Measurements from ENCODE around the gene DESI1. TPM values are rescaled to one million over a fixed set of nuclear protein-coding genes. Genes with fewer than 3 reads are reported as not detected.
"Not testable (repeated sequence)": the region's sequence is repeated elsewhere in the genome, so short reads cannot be mapped to it uniquely, and the experiment has no call there.

Gene DESI1
- total RNA-seq, 2 experiments from 2014 or later: 57.3 to 64.8 TPM

DNA sequence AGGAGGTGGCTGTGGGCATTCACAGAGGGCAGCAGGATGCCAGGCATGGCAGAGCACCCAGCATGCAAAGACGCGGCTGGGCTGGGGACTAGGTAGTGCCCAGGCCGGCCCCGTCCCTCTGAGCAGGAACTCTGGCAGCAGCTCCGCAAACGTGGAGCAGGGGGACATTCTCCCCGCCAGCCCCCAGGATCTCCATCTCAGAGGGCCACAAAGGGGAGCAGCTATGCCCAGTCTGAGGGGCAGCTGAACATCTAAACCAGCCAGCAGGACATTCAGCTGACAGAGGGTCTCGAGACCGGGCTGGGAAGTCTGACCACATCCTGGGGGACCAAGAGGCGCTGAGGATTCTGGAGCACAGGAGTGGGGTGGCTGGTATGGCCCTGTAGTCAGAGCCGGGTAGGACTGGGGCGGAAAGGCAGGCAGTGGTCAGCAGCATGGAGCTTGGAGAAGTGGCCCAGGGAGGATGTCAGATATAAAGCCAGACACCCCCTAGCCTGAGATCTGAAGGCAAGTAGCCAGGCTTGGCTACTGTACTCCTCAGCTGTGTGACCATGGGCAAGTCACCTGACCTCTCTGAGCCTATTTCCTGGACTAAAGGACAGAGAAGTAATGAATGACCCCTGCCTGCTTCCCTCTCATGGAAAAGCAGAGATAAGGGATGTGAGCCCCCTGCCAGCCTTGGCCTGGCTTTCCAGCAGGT lies 41.4 kb downstream of the DESI1 start:
- no peaks in the 10 kb centered on the region for H3K27me3 Mint-ChIP-seq (ENCODE audit: low read depth)
- H3K36me3 Mint-ChIP-seq (ENCODE audit: low read depth): peaks cover 16% of the 10 kb centered on the region
- no peaks in the 10 kb centered on the region for H3K9me3 Mint-ChIP-seq
- no peak for DNase-seq
- CTCF ChIA-PET: no interaction called here
- no peak overlapping the region for H3K4me3 Mint-ChIP-seq
- intact Hi-C loops (cut with micrococcal nuclease): no loop called here
- no peak overlapping the region for H3K27ac Mint-ChIP-seq
- peaks cover 2% of the 10 kb centered on the region for H3K4me1 Mint-ChIP-seq (ENCODE audit: low read depth)

GRCh38 chr22:41578818-41579217 lies 42.0 kb downstream of the DESI1 start:
- Mint-ChIP-seq H3K27me3 (ENCODE audit: low read depth) (no peaks in the 10 kb centered on the region), H3K4me1 (ENCODE audit: low read depth) (peaks cover 2% of the 10 kb centered on the region), H3K4me3 (no peak overlapping the region), H3K36me3 (ENCODE audit: low read depth) (peaks cover 16% of the 10 kb centered on the region), H3K27ac (no peak overlapping the region), H3K9me3 (no peaks in the 10 kb centered on the region)
- intact Hi-C loops (cut with micrococcal nuclease): no loop called here
- no peak for DNase-seq
- CTCF ChIA-PET: interaction anchor here (0.5 to 0.7 kb wide), 2 partner anchors 25 to 58 kb away, joined by 3 to 5 read pairs; no protein-coding TSS in a partner anchor

DNA sequence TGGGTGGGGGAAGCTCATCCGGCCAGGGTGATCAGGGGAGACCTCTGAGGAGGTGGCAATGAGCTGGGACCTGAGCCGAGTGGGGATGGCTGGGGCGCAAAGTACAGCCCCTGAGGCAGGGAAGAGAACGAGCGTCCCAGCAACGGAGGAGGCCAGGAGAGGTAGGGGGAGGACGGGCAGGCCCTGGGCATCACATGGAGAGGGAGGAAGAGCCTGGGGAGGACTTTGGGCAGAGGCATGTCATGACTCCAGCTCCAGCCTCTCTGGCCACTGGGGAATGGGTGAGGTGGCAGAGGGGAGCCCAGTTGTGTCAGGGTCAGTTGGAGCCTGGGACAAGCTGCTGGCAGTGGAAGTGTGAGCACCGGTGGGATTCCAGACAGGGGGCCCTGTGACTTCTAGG lies 42.7 kb downstream of the DESI1 start:
- no peak overlapping the region for H3K4me3 Mint-ChIP-seq
- intact Hi-C loops (cut with micrococcal nuclease): no loop called here

GRCh38 chr22:41576877-41577276 lies 44.0 kb downstream of the DESI1 start:
- H3K4me1 Mint-ChIP-seq (ENCODE audit: low read depth): peaks cover 2% of the 10 kb centered on the region
- DNase-seq: peak; percentile 61
- no peak overlapping the region for H3K4me3 Mint-ChIP-seq
- no peak overlapping the region for H3K27ac Mint-ChIP-seq
- CTCF ChIA-PET: no interaction called here
- H3K9me3 Mint-ChIP-seq: no peaks in the 10 kb centered on the region
- intact Hi-C loops (cut with micrococcal nuclease): no loop called here
- H3K36me3 Mint-ChIP-seq (ENCODE audit: low read depth): peaks cover 6% of the 10 kb centered on the region
- no peaks in the 10 kb centered on the region for H3K27me3 Mint-ChIP-seq (ENCODE audit: low read depth)

More for the DNA sequence above, 42.7 kb downstream of the DESI1 start:
- Mint-ChIP-seq H3K4me1 (ENCODE audit: low read depth) (peaks cover 2% of the 10 kb centered on the region), H3K27ac (no peak overlapping the region), H3K9me3 (no peaks in the 10 kb centered on the region), H3K27me3 (ENCODE audit: low read depth) (no peaks in the 10 kb centered on the region), H3K36me3 (ENCODE audit: low read depth) (peaks cover 12% of the 10 kb centered on the region)
- no peak for DNase-seq
- CTCF ChIA-PET: interaction anchor here (0.7 kb wide), 1 partner anchor 57 kb away, joined by 3 read pairs; no protein-coding TSS in a partner anchor

DNA sequence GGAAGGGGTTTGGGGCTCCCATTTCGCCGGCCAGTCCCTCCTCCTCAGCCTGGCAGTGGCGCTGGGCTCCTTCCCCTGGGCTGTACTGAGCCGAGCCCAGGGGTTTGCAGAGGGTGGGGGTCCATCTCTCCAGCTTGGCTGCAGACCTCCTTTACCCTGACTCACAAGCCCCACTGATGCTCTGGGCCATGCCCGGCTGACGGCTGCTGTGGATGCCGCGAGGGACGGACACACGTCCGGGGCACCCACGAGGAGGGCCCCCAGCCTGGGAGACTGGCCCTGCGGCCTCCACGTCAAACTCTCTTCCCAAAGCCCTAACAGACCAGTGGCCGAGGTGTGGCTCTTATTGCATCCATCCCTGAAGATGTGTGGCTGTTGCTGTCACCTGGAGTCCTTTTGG lies 45.3 kb downstream of the DESI1 start:
- peaks cover 6% of the 10 kb centered on the region for H3K36me3 Mint-ChIP-seq (ENCODE audit: low read depth)
- CTCF ChIA-PET: no interaction called here
- H3K4me1 Mint-ChIP-seq (ENCODE audit: low read depth): peaks cover 2% of the 10 kb centered on the region
- DNase-seq: no peak
- no peak overlapping the region for H3K4me3 Mint-ChIP-seq
- intact Hi-C loops (cut with micrococcal nuclease): no loop called here
- no peaks in the 10 kb centered on the region for H3K27me3 Mint-ChIP-seq (ENCODE audit: low read depth)
- H3K27ac Mint-ChIP-seq: no peak overlapping the region
- H3K9me3 Mint-ChIP-seq: no peaks in the 10 kb centered on the region

DNA sequence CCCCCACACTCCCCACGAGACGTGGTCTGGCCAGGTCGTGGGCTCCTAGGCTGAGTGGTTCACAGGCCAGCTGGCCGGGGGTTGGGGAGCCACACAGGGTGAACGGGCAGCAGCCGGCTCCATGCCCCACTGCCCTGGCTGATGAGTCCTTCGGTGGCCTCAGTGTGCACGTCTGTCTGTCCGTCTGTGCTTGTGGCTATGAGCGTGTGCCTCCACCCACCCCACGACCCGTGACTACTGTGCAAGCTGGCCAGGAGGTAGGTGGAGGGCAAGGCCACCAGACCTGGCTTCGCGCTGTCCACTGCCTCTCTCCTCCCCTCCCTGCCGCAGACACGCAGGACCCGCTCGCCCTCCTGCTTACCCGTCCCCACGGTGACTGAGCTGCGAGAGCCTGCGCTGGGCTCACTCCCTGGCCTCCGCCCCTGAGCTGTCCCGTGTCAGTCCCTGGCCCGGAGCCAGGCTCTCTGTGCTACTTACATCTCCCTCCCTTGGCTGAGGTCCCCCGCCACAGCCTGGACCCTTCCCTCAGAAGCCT lies 45.9 kb downstream of the DESI1 start:
- H3K27ac Mint-ChIP-seq: no peak overlapping the region
- CTCF ChIA-PET: no interaction called here
- no peak overlapping the region for H3K4me3 Mint-ChIP-seq
- H3K9me3 Mint-ChIP-seq: no peaks in the 10 kb centered on the region
- intact Hi-C loops (cut with micrococcal nuclease): no loop called here
- H3K36me3 Mint-ChIP-seq (ENCODE audit: low read depth): peaks cover 6% of the 10 kb centered on the region
- DNase-seq: no peak
- no peaks in the 10 kb centered on the region for H3K4me1 Mint-ChIP-seq (ENCODE audit: low read depth)
- H3K27me3 Mint-ChIP-seq (ENCODE audit: low read depth): no peaks in the 10 kb centered on the region

DNA sequence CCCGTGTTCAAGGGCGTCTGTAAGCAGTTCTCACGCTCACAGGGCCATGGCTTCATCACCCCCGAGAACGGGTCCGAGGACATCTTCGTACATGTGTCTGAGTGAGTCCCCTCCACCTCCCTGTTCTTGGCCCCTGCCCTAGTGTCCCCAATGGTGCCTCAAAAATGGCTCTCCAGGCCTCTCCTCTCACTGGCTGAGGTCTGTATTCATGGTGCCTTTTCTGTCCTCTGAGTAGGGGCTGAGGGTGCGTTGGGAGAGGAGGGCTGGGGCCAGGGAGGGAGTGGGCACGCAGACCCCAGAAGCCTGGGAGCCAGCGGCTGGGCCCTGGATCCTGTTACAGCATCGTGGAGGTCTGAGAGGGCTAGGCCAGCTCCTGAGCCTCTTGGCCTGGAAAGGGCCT lies 47.2 kb downstream of the DESI1 start:
- DNase-seq: no peak
- H3K27ac Mint-ChIP-seq: no peak overlapping the region

DNA sequence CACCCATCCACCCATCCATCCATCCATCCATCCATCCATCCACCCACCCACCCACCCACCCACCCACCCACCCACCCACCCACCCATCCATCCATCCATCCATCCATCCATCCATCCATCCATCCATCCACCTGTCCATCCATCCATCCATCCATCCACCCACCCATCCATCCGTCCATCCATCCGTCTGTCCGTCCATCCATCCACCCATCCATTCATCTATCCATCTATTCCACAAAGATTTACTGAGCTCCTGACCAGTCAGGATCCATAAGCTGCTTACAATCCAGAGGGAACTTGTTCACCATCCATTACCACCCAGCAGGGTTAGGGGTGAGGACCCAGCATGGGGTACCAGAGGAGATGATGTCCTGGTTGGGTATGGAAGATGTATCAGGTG lies 48.5 kb downstream of the DESI1 start:
- H3K4me1 Mint-ChIP-seq (ENCODE audit: low read depth); CTCF ChIA-PET; H3K9me3 Mint-ChIP-seq; DNase-seq; intact Hi-C loops (cut with micrococcal nuclease); H3K4me3 Mint-ChIP-seq; H3K27me3 Mint-ChIP-seq (ENCODE audit: low read depth); H3K27ac Mint-ChIP-seq; H3K36me3 Mint-ChIP-seq (ENCODE audit: low read depth): not testable (repeated sequence)

More for the DNA sequence above, 47.2 kb downstream of the DESI1 start:
- CTCF ChIA-PET: no interaction called here
- no peaks in the 10 kb centered on the region for H3K9me3 Mint-ChIP-seq
- peaks cover 4% of the 10 kb centered on the region for H3K36me3 Mint-ChIP-seq (ENCODE audit: low read depth)
- no peak overlapping the region for H3K4me3 Mint-ChIP-seq
- intact Hi-C loops (cut with micrococcal nuclease): no loop called here
- no peaks in the 10 kb centered on the region for H3K27me3 Mint-ChIP-seq (ENCODE audit: low read depth)
- no peaks in the 10 kb centered on the region for H3K4me1 Mint-ChIP-seq (ENCODE audit: low read depth)

DNA sequence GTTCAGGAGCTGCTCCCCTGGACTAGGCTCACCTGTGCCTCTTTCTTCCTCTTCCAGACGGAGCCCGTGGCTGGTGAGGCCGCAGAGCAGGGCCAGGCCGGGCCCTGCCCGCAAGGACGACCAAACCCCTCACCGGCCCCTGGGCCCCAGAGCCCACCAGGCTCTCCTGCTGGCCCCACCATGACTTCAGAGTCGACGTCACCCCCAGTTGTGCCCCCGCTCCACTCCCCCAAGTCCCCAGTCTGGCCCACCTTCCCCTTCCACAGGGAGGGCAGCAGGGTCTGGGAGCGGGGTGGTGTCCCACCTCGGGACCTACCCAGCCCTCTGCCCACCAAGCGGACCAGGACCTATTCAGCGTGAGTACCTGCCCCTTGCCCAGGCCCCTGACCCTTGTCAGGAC lies 49.1 kb downstream of the DESI1 start:
- CTCF ChIA-PET: interaction anchor here (0.6 to 0.7 kb wide), 3 partner anchors 145 to 733 kb away, joined by 3 to 5 read pairs (median 3); no protein-coding TSS in a partner anchor
- Mint-ChIP-seq H3K4me1 (ENCODE audit: low read depth) (no peaks in the 10 kb centered on the region), H3K4me3 (no peak overlapping the region), H3K36me3 (ENCODE audit: low read depth) (no peaks in the 10 kb centered on the region), H3K9me3 (no peaks in the 10 kb centered on the region), H3K27ac (no peak overlapping the region), H3K27me3 (ENCODE audit: low read depth) (no peaks in the 10 kb centered on the region)
- DNase-seq: no peak
- intact Hi-C loops (cut with micrococcal nuclease): no loop called here

DNA sequence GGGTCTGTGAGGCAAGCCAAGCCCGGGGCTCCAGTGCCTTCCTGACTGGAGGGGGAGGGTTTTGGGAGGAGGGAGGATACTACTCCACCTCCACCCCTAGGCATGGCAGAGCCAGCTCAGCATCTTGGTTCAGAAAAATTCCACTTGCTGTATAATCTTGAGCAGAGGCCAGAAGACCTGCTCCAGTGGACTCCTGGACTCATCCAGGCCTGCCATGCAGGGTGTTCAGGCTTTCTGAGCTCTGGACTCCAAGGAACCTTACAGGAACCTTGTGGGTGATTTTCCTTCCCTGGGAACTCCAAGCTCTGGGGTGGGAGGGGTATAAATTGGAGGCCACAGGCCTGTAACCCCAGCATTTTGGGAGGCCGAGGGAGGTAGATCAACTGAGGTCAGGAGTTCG lies 50.6 kb downstream of the DESI1 start:
- Mint-ChIP-seq H3K27ac (no peak overlapping the region), H3K27me3 (ENCODE audit: low read depth) (no peaks in the 10 kb centered on the region), H3K4me1 (ENCODE audit: low read depth) (peaks cover 5% of the 10 kb centered on the region), H3K4me3 (no peak overlapping the region), H3K36me3 (ENCODE audit: low read depth) (no peaks in the 10 kb centered on the region), H3K9me3 (no peaks in the 10 kb centered on the region)
- DNase-seq: no peak
- intact Hi-C loops (cut with micrococcal nuclease): no loop called here
- CTCF ChIA-PET: no interaction called here

GRCh38 chr22:41568811-41569210 lies 52.0 kb downstream of the DESI1 start:
- H3K36me3 Mint-ChIP-seq (ENCODE audit: low read depth): no peaks in the 10 kb centered on the region
- intact Hi-C loops (cut with micrococcal nuclease): no loop called here
- H3K27ac Mint-ChIP-seq: no peak overlapping the region
- peaks cover 5% of the 10 kb centered on the region for H3K4me1 Mint-ChIP-seq (ENCODE audit: low read depth)
- no peaks in the 10 kb centered on the region for H3K27me3 Mint-ChIP-seq (ENCODE audit: low read depth)
- no peak for DNase-seq
- H3K9me3 Mint-ChIP-seq: no peaks in the 10 kb centered on the region
- no peak overlapping the region for H3K4me3 Mint-ChIP-seq
- CTCF ChIA-PET: interaction anchor here (0.9 kb wide), 1 partner anchor 98 kb away, joined by 3 read pairs; no protein-coding TSS in a partner anchor

DNA sequence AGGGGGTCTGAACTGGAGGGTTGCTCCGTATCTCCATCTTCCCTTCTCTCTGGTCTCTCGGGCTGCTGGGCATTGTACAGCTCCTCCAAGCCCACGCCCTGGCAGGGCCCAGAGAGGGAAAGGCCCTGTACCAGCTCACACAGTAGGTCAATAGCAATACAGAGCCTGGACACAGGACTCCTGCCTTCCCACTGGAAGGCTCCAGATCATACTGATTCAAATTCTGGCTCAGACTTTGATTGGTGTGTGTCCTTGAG lies 53.4 kb downstream of the DESI1 start:
- no peak for DNase-seq
- H3K4me1 Mint-ChIP-seq (ENCODE audit: low read depth): peaks cover 5% of the 10 kb centered on the region
- CTCF ChIA-PET: interaction anchor here (0.6 to 0.8 kb wide), 2 partner anchors 24 to 462 kb away, joined by 3 to 5 read pairs; partner anchors contain the start of gene POLR3H
- no peaks in the 10 kb centered on the region for H3K9me3 Mint-ChIP-seq
- H3K27ac Mint-ChIP-seq: no peak overlapping the region
- no peaks in the 10 kb centered on the region for H3K36me3 Mint-ChIP-seq (ENCODE audit: low read depth)
- no peaks in the 10 kb centered on the region for H3K27me3 Mint-ChIP-seq (ENCODE audit: low read depth)
- no peak overlapping the region for H3K4me3 Mint-ChIP-seq
- intact Hi-C loops (cut with micrococcal nuclease): no loop called here

DNA sequence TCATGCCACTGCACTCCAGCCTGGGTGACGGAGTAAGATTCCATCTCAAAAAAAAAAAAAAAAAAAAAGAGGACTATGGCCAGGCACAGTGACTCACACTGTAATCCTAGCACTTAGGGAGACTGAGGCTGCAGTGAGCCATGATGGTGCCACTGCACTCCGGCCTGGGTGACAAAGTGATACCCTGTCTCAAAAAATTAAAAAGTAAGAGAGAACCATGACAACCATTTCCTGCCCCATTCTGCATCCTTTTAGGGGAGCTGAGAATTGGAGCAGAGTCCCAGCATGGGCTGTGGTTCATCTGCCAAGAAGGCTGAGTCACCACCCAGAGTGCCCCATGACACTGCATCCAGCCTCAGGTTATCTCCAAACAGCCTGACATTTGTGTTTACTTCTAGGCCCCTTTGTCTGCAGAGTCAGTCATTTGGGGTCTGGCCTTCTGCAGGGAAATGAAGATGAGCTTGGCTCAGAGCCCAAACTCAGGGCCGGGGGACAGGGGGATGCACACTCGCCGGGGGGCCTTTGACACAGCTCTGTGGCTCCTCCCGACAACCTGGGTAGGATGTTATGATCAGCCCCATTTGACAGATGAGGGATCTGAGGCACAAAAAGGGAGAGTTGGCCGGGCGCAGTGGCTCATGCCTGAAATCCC lies 55.3 kb downstream of the DESI1 start:
- CTCF ChIA-PET: no interaction called here
- Mint-ChIP-seq H3K36me3 (ENCODE audit: low read depth) (no peaks in the 10 kb centered on the region), H3K27me3 (ENCODE audit: low read depth) (peaks cover 8% of the 10 kb centered on the region), H3K27ac (peak overlapping the region; percentile 18), H3K9me3 (no peaks in the 10 kb centered on the region), H3K4me1 (ENCODE audit: low read depth) (peaks cover 5% of the 10 kb centered on the region), H3K4me3 (no peak overlapping the region)
- intact Hi-C loops (cut with micrococcal nuclease): no loop called here
- DNase-seq: peak; percentile 67
